Measurements from ENCODE around the gene RPL22.

Gene RPL22

DNA sequence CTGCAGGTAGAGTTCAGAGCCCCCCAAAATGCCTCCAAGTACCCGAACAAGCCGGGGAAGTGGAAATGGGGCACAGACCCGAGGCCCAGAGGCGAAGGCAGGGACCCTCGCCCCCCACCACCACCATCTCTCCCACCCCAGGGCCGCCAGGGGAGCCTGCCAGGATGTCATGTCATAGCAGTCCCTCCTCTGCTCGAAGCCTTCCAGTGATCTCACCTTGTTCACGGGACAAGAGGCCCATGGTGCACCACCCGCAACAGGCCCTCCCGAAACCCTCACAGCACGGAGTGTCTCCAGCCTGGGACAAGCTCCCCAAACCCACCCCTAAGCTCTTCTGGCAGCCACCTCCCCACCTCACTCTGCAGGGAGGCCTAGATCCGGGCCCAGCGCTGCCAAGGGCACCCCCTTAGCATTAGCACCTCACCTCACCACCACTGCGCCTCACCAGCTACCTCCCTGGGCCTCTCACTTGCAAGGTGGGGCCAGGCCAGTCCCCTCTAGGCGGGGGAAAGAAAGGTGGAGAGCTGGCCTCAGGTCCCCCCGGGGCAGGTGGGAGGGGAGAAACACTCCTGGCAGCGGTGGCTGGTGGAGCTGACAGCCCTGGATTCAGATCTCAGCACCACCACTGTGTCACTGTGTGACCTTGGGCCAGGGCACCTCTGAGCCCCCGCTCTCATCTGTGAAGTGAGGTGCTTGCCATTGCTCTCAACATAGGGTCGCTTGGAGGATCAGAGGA lies 32.6 kb downstream of the RPL22 start:
- Histone ChIP-seq H3K9me3 (no peaks in the 10 kb centered on the region), H3K4me3 (ENCODE audit: low read depth in 1 of 2, low read length in 1 of 2) (no peak overlapping the region), H3K4me1 (ENCODE audit: control insufficient read depth in 1 of 2, insufficient read depth in 1 of 2, low read depth in 1 of 2, low read length in 1 of 2) (peaks cover 7 to 12% of the 10 kb centered on the region in 2 experiments), H3K27ac (no peak overlapping the region), H3K27me3 (peaks cover 51% of the 10 kb centered on the region), H3K36me3 (no peaks in the 10 kb centered on the region)
- TF ChIP-seq, protein P1, sequence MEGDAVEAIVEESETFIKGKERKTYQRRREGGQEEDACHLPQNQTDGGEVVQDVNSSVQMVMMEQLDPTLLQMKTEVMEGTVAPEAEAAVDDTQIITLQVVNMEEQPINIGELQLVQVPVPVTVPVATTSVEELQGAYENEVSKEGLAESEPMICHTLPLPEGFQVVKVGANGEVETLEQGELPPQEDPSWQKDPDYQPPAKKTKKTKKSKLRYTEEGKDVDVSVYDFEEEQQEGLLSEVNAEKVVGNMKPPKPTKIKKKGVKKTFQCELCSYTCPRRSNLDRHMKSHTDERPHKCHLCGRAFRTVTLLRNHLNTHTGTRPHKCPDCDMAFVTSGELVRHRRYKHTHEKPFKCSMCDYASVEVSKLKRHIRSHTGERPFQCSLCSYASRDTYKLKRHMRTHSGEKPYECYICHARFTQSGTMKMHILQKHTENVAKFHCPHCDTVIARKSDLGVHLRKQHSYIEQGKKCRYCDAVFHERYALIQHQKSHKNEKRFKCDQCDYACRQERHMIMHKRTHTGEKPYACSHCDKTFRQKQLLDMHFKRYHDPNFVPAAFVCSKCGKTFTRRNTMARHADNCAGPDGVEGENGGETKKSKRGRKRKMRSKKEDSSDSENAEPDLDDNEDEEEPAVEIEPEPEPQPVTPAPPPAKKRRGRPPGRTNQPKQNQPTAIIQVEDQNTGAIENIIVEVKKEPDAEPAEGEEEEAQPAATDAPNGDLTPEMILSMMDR (IDR thresholded peaks at IDR 0.05), result no peak

DNA sequence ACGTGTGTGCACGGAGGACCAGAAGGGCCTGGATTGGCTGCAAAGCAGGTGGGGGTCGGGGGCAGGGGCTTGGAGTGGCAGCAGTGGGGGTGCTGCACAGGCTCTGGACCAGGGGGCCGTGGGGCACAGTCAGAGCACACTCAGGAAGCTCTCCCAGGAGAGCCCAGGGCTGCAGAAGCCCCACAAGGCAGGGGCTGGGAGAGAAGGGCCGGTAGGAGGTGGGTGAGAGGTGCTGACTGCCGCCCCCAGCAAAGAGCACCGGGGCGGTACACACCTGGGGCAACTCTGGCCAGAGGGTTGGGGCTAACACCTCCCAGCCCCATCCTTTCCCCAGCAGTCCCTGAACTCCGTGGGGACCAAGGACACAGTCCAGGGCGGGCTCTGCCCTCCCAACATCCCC lies 33.2 kb downstream of the RPL22 start:
- Histone ChIP-seq H3K9me3 (no peaks in the 10 kb centered on the region), H3K27ac (no peak overlapping the region), H3K27me3 (peaks cover 51% of the 10 kb centered on the region), H3K36me3 (no peaks in the 10 kb centered on the region), H3K4me1 (ENCODE audit: control insufficient read depth in 1 of 2, insufficient read depth in 1 of 2, low read depth in 1 of 2, low read length in 1 of 2) (peaks cover 7 to 12% of the 10 kb centered on the region in 2 experiments), H3K4me3 (ENCODE audit: low read depth in 1 of 2, low read length in 1 of 2) (no peak overlapping the region)
- TF ChIP-seq, protein P1 (IDR thresholded peaks at IDR 0.05), result no peak

- Histone ChIP-seq H3K27ac (no peak overlapping the region), H3K4me3 (ENCODE audit: low read depth in 1 of 2, low read length in 1 of 2) (no peak overlapping the region), H3K4me1 (ENCODE audit: control insufficient read depth in 1 of 2, insufficient read depth in 1 of 2, low read depth in 1 of 2, low read length in 1 of 2) (peaks cover under 1 to 5% of the 10 kb centered on the region in 2 experiments), H3K27me3 (peaks cover 51% of the 10 kb centered on the region), H3K9me3 (no peaks in the 10 kb centered on the region), H3K36me3 (no peaks in the 10 kb centered on the region)
- TF ChIP-seq, protein P1 (IDR thresholded peaks at IDR 0.05), result no peak
Observed at GRCh38 chr1:6165441-6165985, 33.9 kb downstream of the RPL22 start.

GRCh38 chr1:6165027-6165426 lies 34.4 kb downstream of the RPL22 start:
- no peaks in the 10 kb centered on the region for H3K9me3 ChIP-seq
- H3K27ac ChIP-seq, result no peak overlapping the region
- H3K27me3 ChIP-seq, result peaks cover 49% of the 10 kb centered on the region
- no peaks in the 10 kb centered on the region for H3K36me3 ChIP-seq
- no peaks in the 10 kb centered on the region for H3K4me1 ChIP-seq (ENCODE audit: control insufficient read depth in 1 of 2, insufficient read depth in 1 of 2, low read depth in 1 of 2, low read length in 1 of 2)
- H3K4me3 ChIP-seq (ENCODE audit: low read depth in 1 of 2, low read length in 1 of 2), result no peak overlapping the region
- TF ChIP-seq, protein P1 (IDR thresholded peaks at IDR 0.05), result no peak

GRCh38 chr1:6163973-6164617 lies 35.3 kb downstream of the RPL22 start:
- Histone ChIP-seq H3K4me3 (ENCODE audit: low read depth in 1 of 2, low read length in 1 of 2) (no peak overlapping the region), H3K36me3 (no peaks in the 10 kb centered on the region), H3K27ac (no peak overlapping the region), H3K27me3 (peaks cover 42% of the 10 kb centered on the region), H3K9me3 (no peaks in the 10 kb centered on the region), H3K4me1 (ENCODE audit: control insufficient read depth in 1 of 2, insufficient read depth in 1 of 2, low read depth in 1 of 2, low read length in 1 of 2) (no peaks in the 10 kb centered on the region)
- TF ChIP-seq, protein P1 (IDR thresholded peaks at IDR 0.05), result no peak
